Gastrocnemius medialis (tissue), 4 donors: ENCODE results near the gene SLC6A14. TPM values are rescaled to one million over a fixed set of nuclear protein-coding genes. Genes with fewer than 3 reads are reported as not detected.

ENCODE experiments used
- ATAC-seq, 2 donors: fragments of 150-250 bp; one replicate each; pipeline ENCODE4 v1.9.1; 2016
- DNase-seq, 2 donors: peaks; one replicate each; pipeline ENCODE4 v3.0.0-alpha.2; 2019
- H3K27ac ChIP-seq, 4 donors: fragments of 200-600 bp; sonication (generic); 1 replicate in 1 of 4; 2 replicates in 3 of 4; pipeline ENCODE4 v1.5.1; 2016 to 2018; ENCODE audit warnings: mild to moderate bottlenecking in 2 of 4, moderate library complexity in 1 of 4
- H3K27me3 ChIP-seq, 3 donors: fragments of 200-600 bp; sonication (generic) in 2 of 3; 1 replicate in 1 of 3; 2 replicates in 2 of 3; pipeline versions ENCODE4 v1.5.1 to v1.6.0; 2016 to 2019; ENCODE audit warnings: mild to moderate bottlenecking in 1 of 3, moderate library complexity in 1 of 3
- H3K36me3 ChIP-seq, 2 donors: fragments of 200-600 bp; sonication (generic) in 1 of 2; one replicate each; pipeline ENCODE4 v1.5.1; 2017 to 2018
- H3K4me1 ChIP-seq, 2 donors: fragments of 200-600 bp; sonication (generic) in 1 of 2; one replicate each; pipeline ENCODE4 v1.5.1; 2016 to 2017; ENCODE audit warnings: mild to moderate bottlenecking in 2 of 2
- H3K4me3 ChIP-seq, 4 donors: fragments of 200-600 bp; sonication (generic) in 3 of 4; 1 replicate in 1 of 4; 2 replicates in 3 of 4; pipeline ENCODE4 v1.5.1; 2016 to 2019; ENCODE audit warnings: mild to moderate bottlenecking in 2 of 4
- H3K9me3 ChIP-seq, 3 donors: fragments of 200-600 bp; sonication (generic) in 2 of 3; 1 replicate in 1 of 3; 2 replicates in 2 of 3; pipeline ENCODE4 v1.5.1; 2016 to 2019
- CTCF ChIP-seq, 5 experiments: fragments of 450-650 bp in 3 of 5; fragments of 200-600 bp in 2 of 5; sonication (generic) in 2 of 5; IDR thresholded peaks in 4 of 5; conservative IDR thresholded peaks in 1 of 5; 1 replicate in 4 of 5; 2 replicates in 1 of 5; pipeline ENCODE4 v1.5.1; 2016 to 2019; ENCODE audit warnings: antibody characterized with exemption in 5 of 5, mild to moderate bottlenecking in 3 of 5, moderate library complexity in 3 of 5
- POLR2A ChIP-seq, 2 donors: fragments of 450-650 bp; IDR thresholded peaks; one replicate each; pipeline ENCODE4 v1.6.1; 2017; ENCODE audit warnings: antibody characterized with exemption in 2 of 2, mild to moderate bottlenecking in 2 of 2, moderate library complexity in 2 of 2
- in situ Hi-C, 4 donors: fragments of 200-750 bp; cut with MboI; loops; one replicate each; pipeline versions ENCODE4 v1.15.0 to v1.8.0; 2017; ENCODE audit warnings: low sequenced_read_pairs in 4 of 4
- intact Hi-C: fragments of 100-400 bp; cut with DNase I; formaldehyde crosslinking; loops from one replicate; pipeline ENCODE4 v1.15.1; 2023; ENCODE audit warnings: low total_unique reads
- total RNA-seq, 4 donors: library from RNA; depleted of rRNA; stranded (reverse); fragments of >200 nt; gene quantifications; one replicate each; pipeline versions ENCODE4 v1.1.0 to v1.2.3, GENCODE V29; 2016

SLC6A14 gene
- total RNA-seq, 4 donors from 2014 or later, result not detected

DNA sequence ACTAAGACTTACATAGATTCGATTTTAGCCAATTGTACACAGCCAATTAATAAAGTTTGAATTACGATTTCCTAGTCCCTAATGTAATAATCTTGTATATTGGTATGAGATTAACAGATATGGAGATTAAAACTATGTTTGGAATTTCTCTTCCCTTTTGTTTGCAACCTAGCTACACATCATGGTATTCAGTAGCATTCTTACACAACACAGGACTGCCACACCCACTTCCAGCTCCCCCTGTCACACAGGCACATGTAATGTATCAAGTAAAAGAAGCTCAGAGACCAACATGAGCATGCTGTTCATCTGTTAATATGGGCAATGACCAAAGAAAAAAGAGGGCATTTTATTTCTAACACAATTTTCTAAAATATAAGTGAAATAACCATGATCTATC is 12.8 kb downstream of the SLC6A14 start:
- in situ Hi-C loops (no loop called here), intact Hi-C loops (no loop called here)
- ATAC-seq, result no peak
- Histone ChIP-seq H3K4me3 (no peak overlapping the region), H3K27ac (no peak overlapping the region), H3K4me1 (no peaks in the 10 kb centered on the region), H3K9me3 (no peaks in the 10 kb centered on the region), H3K36me3 (no peaks in the 10 kb centered on the region), H3K27me3 (no peaks in the 10 kb centered on the region)
- TF ChIP-seq CTCF (IDR thresholded peaks at IDR 0.05 in 4 of 5, conservative IDR thresholded peaks at IDR 0.05 in 1 of 5), result no peak
- DNase-seq, result no peak

- no peak for ATAC-seq
- Histone ChIP-seq H3K9me3 (no peaks in the 10 kb centered on the region), H3K27ac (no peak within 1 kb of the TSS), H3K36me3 (no peaks in the 10 kb centered on the region), H3K4me1 (no peaks in the 10 kb centered on the region), H3K4me3 (no peak within 1 kb of the TSS), H3K27me3 (no peaks in the 10 kb centered on the region)
- in situ Hi-C loops (no loop called here), intact Hi-C loops (no loop called here)
- no peak for DNase-seq
- TF ChIP-seq POLR2A (IDR thresholded peaks at IDR 0.05) (no peak), CTCF (IDR thresholded peaks at IDR 0.05 in 4 of 5, conservative IDR thresholded peaks at IDR 0.05 in 1 of 5) (no peak)
Observed at GRCh38 chrX:116462822-116463221, 26.4 kb downstream of the SLC6A14 start, which contains the start of gene CT83. Gene CT83, minus strand, starts transcription at chrX:116462976. Its CDS starts 120 bp downstream, at chrX:116462856.

DNA sequence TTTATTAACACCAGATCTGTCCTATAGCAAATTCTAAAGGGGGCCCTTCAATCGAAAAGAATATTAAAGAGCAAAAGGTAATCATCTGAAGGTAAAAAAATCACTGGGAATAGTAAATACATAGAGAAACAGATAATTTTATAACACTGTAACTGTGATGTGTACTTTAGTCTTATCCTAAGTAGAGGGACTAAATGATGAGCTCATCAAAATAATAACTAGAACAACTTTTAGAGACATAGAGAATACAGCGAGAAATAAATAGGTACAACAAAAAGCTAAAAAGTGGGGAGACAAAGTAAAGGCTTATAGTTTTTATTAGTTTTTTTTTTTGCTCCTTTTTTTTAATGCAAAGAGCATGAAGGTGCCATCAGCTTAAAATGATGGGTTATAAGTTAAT is 43.7 kb downstream of the SLC6A14 start:
- H3K27me3 ChIP-seq, result no peaks in the 10 kb centered on the region

DNA sequence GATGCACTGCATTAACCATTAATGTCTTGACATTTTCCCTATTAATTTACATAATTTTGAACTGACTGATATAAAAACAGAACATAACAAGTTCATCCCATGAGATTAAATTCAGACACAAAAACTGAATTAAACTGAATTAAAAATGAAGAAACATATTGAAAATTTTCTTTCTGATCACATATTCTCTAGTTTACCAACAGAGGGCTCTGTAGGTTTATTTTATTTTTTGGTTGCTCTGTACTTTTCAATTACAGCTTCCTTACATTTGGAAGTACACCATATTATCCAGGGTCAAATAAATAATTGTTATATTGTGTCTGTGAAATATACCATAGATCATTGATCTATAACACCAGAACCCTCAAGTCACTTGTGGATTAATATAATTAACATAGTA is 53.7 kb downstream of the SLC6A14 start:
- Histone ChIP-seq H3K4me3 (no peak overlapping the region), H3K27me3 (no peaks in the 10 kb centered on the region), H3K9me3 (no peaks in the 10 kb centered on the region), H3K4me1 (no peaks in the 10 kb centered on the region), H3K36me3 (no peaks in the 10 kb centered on the region), H3K27ac (no peak overlapping the region)
- in situ Hi-C loops (no loop called here), intact Hi-C loops (no loop called here)
- no peak for ATAC-seq
- no peak for DNase-seq
- no peak for TF ChIP-seq CTCF (IDR thresholded peaks at IDR 0.05 in 4 of 5, conservative IDR thresholded peaks at IDR 0.05 in 1 of 5)
- TF ChIP-seq POLR2A (IDR thresholded peaks at IDR 0.05), result no peak

More for the DNA sequence above, 43.7 kb downstream of the SLC6A14 start:
- ATAC-seq (no peak), DNase-seq (no peak)
- Histone ChIP-seq H3K36me3 (no peaks in the 10 kb centered on the region), H3K27ac (no peak overlapping the region), H3K4me1 (no peaks in the 10 kb centered on the region), H3K9me3 (no peaks in the 10 kb centered on the region), H3K4me3 (no peak overlapping the region)
- intact Hi-C loops, result no loop called here
- in situ Hi-C loops, result no loop called here
- TF ChIP-seq CTCF (IDR thresholded peaks at IDR 0.05 in 4 of 5, conservative IDR thresholded peaks at IDR 0.05 in 1 of 5) (no peak), POLR2A (IDR thresholded peaks at IDR 0.05) (no peak)

DNA sequence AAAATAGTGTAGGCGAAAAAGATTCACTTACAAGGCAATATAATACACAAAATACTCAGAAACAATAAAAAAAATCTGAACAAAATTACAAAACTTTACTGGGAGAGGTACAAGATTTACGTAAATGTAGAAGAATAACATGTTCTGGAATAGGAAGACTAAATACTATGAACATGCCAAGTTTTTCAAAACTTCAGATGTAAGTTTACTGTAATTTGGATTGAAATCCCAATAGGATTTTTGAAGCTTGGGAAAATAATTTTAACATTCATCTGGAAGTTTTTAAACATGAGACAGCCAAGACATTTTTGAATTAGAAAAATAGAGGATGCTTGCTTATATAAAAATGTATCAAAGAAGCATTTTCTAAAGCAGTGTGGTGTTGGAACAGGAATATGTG is 56.9 kb downstream of the SLC6A14 start:
- Histone ChIP-seq H3K9me3 (no peaks in the 10 kb centered on the region), H3K27me3 (no peaks in the 10 kb centered on the region), H3K4me1 (no peaks in the 10 kb centered on the region), H3K27ac (no peak overlapping the region), H3K36me3 (no peaks in the 10 kb centered on the region), H3K4me3 (no peak overlapping the region)
- TF ChIP-seq POLR2A (IDR thresholded peaks at IDR 0.05) (no peak), CTCF (IDR thresholded peaks at IDR 0.05 in 4 of 5, conservative IDR thresholded peaks at IDR 0.05 in 1 of 5) (no peak)
- in situ Hi-C loops, result no loop called here
- no peak for ATAC-seq
- intact Hi-C loops, result no loop called here
- no peak for DNase-seq
